Measurements from ENCODE around the gene SOX9.

DNA sequence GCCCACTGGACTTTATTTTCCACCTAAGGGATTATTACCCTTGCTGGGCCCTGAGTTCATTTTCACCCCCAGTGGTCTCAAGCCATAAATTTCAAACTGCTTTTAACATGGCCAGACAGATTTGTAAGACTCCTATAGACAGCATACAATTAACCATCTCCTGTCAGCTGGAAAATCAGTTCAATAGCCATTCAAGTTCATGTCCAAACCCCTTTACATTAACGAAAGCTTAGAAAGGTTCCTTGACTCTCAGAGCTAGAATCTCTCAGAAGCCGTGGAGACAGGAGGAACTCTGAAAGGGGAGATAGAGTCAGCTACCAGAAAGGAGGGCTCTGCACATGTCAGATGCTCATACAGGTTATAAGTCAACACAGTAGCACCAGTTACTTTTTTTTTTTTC lies 23.3 kb downstream of the SOX9 start:
- TF ChIP-seq EZH2 (IDR thresholded peaks at IDR 0.05) (no peak), POLR2AphosphoS5 (IDR thresholded peaks at IDR 0.05; ENCODE audit: borderline replicate concordance, low read depth, low read length) (no peak), FOXP2 (optimal IDR thresholded peaks at IDR 0.05; ENCODE audit: control extremely low read depth, extremely low read length, insufficient read depth) (no peak)

All from SK-N-MC (cell line).